Right lobe of liver (tissue), 4 donors: ENCODE measurements around the gene PRMT7.

Experiments used
- POLR2A ChIP-seq: fragments of 450-650 bp; IDR thresholded peaks from one replicate; pipeline ENCODE4 v1.6.1; 2017; ENCODE audit warnings: antibody characterized with exemption, mild to moderate bottlenecking
- TF ChIP-seq, protein P1 (sequence below), 4 donors: fragments of 200-600 bp in 3 of 4; fragments of 450-650 bp in 1 of 4; IDR thresholded peaks; one replicate each; pipeline versions ENCODE4 v1.5.1 to v1.8.0; 2016 to 2022; ENCODE audit warnings: antibody characterized with exemption in 4 of 4, mild to moderate bottlenecking in 2 of 4
- donor health status: DM: no; HTN: no; CAD: no.
- donor health status: DM: no; HTN: no; CAD: no.
- donor health status: DM: no; HTN: yes; CAD: no.

DNA sequence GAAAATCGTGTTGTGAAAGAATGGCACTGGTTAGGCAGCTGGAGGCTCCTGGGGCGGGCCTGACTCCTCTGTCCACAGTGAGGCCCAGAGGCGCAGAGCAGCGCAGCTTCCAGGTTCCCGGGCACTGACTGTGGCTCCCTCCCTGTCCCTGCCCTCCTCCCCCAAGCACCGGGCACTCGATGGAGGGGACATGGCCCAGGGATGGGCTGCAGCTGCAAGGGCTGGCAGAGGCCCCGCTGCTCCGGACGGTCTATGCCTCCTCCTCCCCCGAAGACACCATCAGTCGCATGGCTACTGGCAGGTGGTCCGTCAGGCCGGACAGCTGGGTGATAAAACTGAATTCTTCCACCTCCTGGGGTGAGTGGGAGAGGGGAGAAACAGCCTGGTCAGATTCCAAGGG, 50.1 kb downstream of the PRMT7 start:
- TF ChIP-seq, protein P1, sequence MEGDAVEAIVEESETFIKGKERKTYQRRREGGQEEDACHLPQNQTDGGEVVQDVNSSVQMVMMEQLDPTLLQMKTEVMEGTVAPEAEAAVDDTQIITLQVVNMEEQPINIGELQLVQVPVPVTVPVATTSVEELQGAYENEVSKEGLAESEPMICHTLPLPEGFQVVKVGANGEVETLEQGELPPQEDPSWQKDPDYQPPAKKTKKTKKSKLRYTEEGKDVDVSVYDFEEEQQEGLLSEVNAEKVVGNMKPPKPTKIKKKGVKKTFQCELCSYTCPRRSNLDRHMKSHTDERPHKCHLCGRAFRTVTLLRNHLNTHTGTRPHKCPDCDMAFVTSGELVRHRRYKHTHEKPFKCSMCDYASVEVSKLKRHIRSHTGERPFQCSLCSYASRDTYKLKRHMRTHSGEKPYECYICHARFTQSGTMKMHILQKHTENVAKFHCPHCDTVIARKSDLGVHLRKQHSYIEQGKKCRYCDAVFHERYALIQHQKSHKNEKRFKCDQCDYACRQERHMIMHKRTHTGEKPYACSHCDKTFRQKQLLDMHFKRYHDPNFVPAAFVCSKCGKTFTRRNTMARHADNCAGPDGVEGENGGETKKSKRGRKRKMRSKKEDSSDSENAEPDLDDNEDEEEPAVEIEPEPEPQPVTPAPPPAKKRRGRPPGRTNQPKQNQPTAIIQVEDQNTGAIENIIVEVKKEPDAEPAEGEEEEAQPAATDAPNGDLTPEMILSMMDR (IDR thresholded peaks at IDR 0.05) = no peak
- no peak for TF ChIP-seq POLR2A
